Fibroblast of lung (primary cell): ENCODE results near the gene GALC. TPM values are rescaled to one million over a fixed set of nuclear protein-coding genes. Genes with fewer than 3 reads are reported as not detected.

Experiments
- DNase-seq, 2 donors: peaks; one replicate each; pipeline versions ENCODE4 v3.0.0 to v3.0.0-alpha.2; 2010; ENCODE audit warnings: low read depth in 2 of 2
- H2AFZ ChIP-seq: 2 replicates; pipeline ENCODE4 v1.5.1; 2012; ENCODE audit warnings: low read length, control low read depth, inconsistent platforms
- H3K27ac ChIP-seq: 2 replicates; pipeline ENCODE4 v1.5.1; 2011; ENCODE audit warnings: low read length, control low read depth; ENCODE audit not compliant: insufficient read depth
- H3K27me3 ChIP-seq: 2 replicates; pipeline ENCODE4 v1.5.1; 2011; ENCODE audit warnings: mild to moderate bottlenecking, low read length; ENCODE audit not compliant: control insufficient read depth, insufficient read depth
- H3K36me3 ChIP-seq: 2 replicates; pipeline ENCODE4 v1.5.1; 2011; ENCODE audit warnings: low read length; ENCODE audit not compliant: control insufficient read depth, insufficient read depth
- H3K4me1 ChIP-seq: 2 replicates; pipeline ENCODE4 v1.5.1; 2011; ENCODE audit warnings: low read length; ENCODE audit not compliant: control insufficient read depth, insufficient read depth; ENCODE audit errors: extremely low read depth
- H3K4me2 ChIP-seq: 2 replicates; pipeline ENCODE4 v1.5.1; 2011; ENCODE audit warnings: low read length, control low read depth; ENCODE audit not compliant: insufficient read depth; ENCODE audit errors: extremely low read depth
- H3K4me3 ChIP-seq, 4 experiments: fragments of 200-600 bp in 1 of 4; sonication (generic) in 1 of 4; replicated peaks in 1 of 4; 2 replicates each; pipeline ENCODE4 v1.5.1; 2011 to 2016; ENCODE audit warnings: low read length in 4 of 4, low read depth in 3 of 4, mild to moderate bottlenecking in 3 of 4, control low read depth in 2 of 4, inconsistent platforms in 1 of 4, mixed read lengths in 1 of 4; ENCODE audit not compliant: insufficient read depth in 1 of 4; ENCODE audit errors: control extremely low read depth in 1 of 4
- H3K79me2 ChIP-seq: 2 replicates; pipeline ENCODE4 v1.5.1; 2012; ENCODE audit warnings: mild to moderate bottlenecking, low read length, inconsistent platforms; ENCODE audit not compliant: control insufficient read depth, insufficient read depth
- H3K9ac ChIP-seq: 2 replicates; pipeline ENCODE4 v1.5.1; 2011; ENCODE audit warnings: mild to moderate bottlenecking, low read length, control low read depth; ENCODE audit not compliant: insufficient read depth
- H3K9me3 ChIP-seq: 2 replicates; pipeline ENCODE4 v1.5.1; 2012; ENCODE audit warnings: low read depth, low read length; ENCODE audit not compliant: control insufficient read depth, insufficient read depth
- H4K20me1 ChIP-seq: 2 replicates; pipeline ENCODE4 v1.5.1; 2011; ENCODE audit warnings: low read length; ENCODE audit not compliant: control insufficient read depth, insufficient read depth; ENCODE audit errors: extremely low read depth
- CTCF ChIP-seq, 2 donors: IDR thresholded peaks in 1 of 2; conservative IDR thresholded peaks in 1 of 2; 1 replicate in 1 of 2; 2 replicates in 1 of 2; pipeline ENCODE4 v1.5.1; 2011 to 2012; ENCODE audit warnings: low read length in 2 of 2, control low read depth in 1 of 2, inconsistent platforms in 1 of 2, low read depth in 1 of 2, mild to moderate bottlenecking in 1 of 2
- EZH2 ChIP-seq: IDR thresholded peaks from 2 replicates; pipeline ENCODE4 v1.5.1; 2012; ENCODE audit warnings: low read length, control low read depth, mild to moderate bottlenecking; ENCODE audit errors: missing control alignments
- polyA plus RNA-seq, 2 donors: library from polyadenylated mRNA; depleted of rRNA in 1 of 2; stranded (reverse) in 1 of 2; unstranded in 1 of 2; fragments of >200 nt; gene quantifications; 2 replicates each; pipeline ENCODE4 v1.2.1, GENCODE V29; 2011 to 2012; ENCODE audit warnings: missing spikeins in 1 of 2
- total RNA-seq: library from RNA; depleted of rRNA; stranded (reverse); fragments of >200 nt; gene quantifications from 2 replicates; pipeline ENCODE4 v1.2.1, GENCODE V29; 2014

The GALC gene
- total and polyA plus RNA-seq, 2 donors (not counting 1 experiment from before 2014, with no cell fraction given): 13.3 to 22.8 TPM

- Histone ChIP-seq H3K9me3 (no peaks in the 10 kb centered on the region), H3K27ac (no peak overlapping the region), H3K4me3 (no peak overlapping the region), H3K36me3 (no peaks in the 10 kb centered on the region), H3K4me1 (no peaks in the 10 kb centered on the region), H3K9ac (no peak overlapping the region), H2AFZ (no peak overlapping the region), H3K27me3 (no peaks in the 10 kb centered on the region), H3K4me2 (no peak overlapping the region), H3K79me2 (no peaks in the 10 kb centered on the region), H4K20me1 (no peaks in the 10 kb centered on the region)
- TF ChIP-seq CTCF (conservative IDR thresholded peaks at IDR 0.05 in 1 of 2, IDR thresholded peaks at IDR 0.05 in 1 of 2; ENCODE audit: low read depth in 1 of 2, low read length in 2 of 2) (no peak), EZH2 (no peak)
- DNase-seq: no peak
Measured at GRCh38 chr14:88003425-88003824, 10.4 kb upstream of the GALC start.

GRCh38 chr14:88002421-88003075, 9.6 kb upstream of the GALC start:
- no peaks in the 10 kb centered on the region for H3K79me2 ChIP-seq
- no peaks in the 10 kb centered on the region for H3K27me3 ChIP-seq
- H3K4me3 ChIP-seq: no peak overlapping the region
- H3K27ac ChIP-seq: no peak overlapping the region
- no peaks in the 10 kb centered on the region for H3K4me1 ChIP-seq
- H4K20me1 ChIP-seq: no peaks in the 10 kb centered on the region
- H3K9ac ChIP-seq: no peak overlapping the region
- no peaks in the 10 kb centered on the region for H3K9me3 ChIP-seq
- no peak for DNase-seq
- no peaks in the 10 kb centered on the region for H3K36me3 ChIP-seq
- H2AFZ ChIP-seq: no peak overlapping the region
- H3K4me2 ChIP-seq: no peak overlapping the region
- no peak for TF ChIP-seq CTCF (conservative IDR thresholded peaks at IDR 0.05 in 1 of 2, IDR thresholded peaks at IDR 0.05 in 1 of 2; ENCODE audit: low read depth in 1 of 2, low read length in 2 of 2)
- TF ChIP-seq EZH2: no peak

GRCh38 chr14:87999277-87999676, 6.3 kb upstream of the GALC start:
- Histone ChIP-seq H2AFZ (no peak overlapping the region), H3K4me3 (no peak overlapping the region), H3K27me3 (no peaks in the 10 kb centered on the region), H3K27ac (no peak overlapping the region), H3K9me3 (no peaks in the 10 kb centered on the region), H3K36me3 (no peaks in the 10 kb centered on the region), H3K79me2 (no peaks in the 10 kb centered on the region), H3K9ac (no peak overlapping the region), H3K4me2 (no peak overlapping the region), H4K20me1 (no peaks in the 10 kb centered on the region), H3K4me1 (no peaks in the 10 kb centered on the region)
- TF ChIP-seq EZH2 (no peak), CTCF (conservative IDR thresholded peaks at IDR 0.05 in 1 of 2, IDR thresholded peaks at IDR 0.05 in 1 of 2; ENCODE audit: low read depth in 1 of 2, low read length in 2 of 2) (no peak)
- DNase-seq: no peak
